GM12878 (cell line): ENCODE results near the gene SSBP2.

Source experiments
- CTCF ChIP-seq, 3 experiments: IDR thresholded peaks in 2 of 3; conservative IDR thresholded peaks in 1 of 3; 2 replicates each; pipeline ENCODE4 v1.5.1; 2011; ENCODE audit warnings: low read depth in 3 of 3, low read length in 3 of 3, mild to moderate bottlenecking in 3 of 3, control low read depth in 2 of 3, moderate library complexity in 2 of 3, inconsistent platforms in 1 of 3, mixed read lengths in 1 of 3; ENCODE audit not compliant: control insufficient read depth in 2 of 3, insufficient read depth in 1 of 3; ENCODE audit errors: extremely low read depth in 1 of 3
- CUX1 ChIP-seq: IDR thresholded peaks from 2 replicates; pipeline ENCODE4 v1.6.1; 2012; ENCODE audit warnings: improper control_type of control experiment, low read depth, low read length; ENCODE audit not compliant: insufficient replicate concordance
- POLR2A ChIP-seq: IDR thresholded peaks from 2 replicates; pipeline ENCODE4 v1.6.1; 2011; ENCODE audit warnings: low read depth, mild to moderate bottlenecking, low read length
- ZSCAN29 ChIP-seq: fragments of 450-650 bp; IDR thresholded peaks from 2 replicates; pipeline ENCODE4 v1.6.1; 2017; ENCODE audit warnings: mild to moderate bottlenecking, moderate library complexity

GRCh38 chr5:81675420-81675819 is 75.5 kb downstream of the SSBP2 start:
- no peak for TF ChIP-seq CTCF (IDR thresholded peaks at IDR 0.05 in 2 of 3, conservative IDR thresholded peaks at IDR 0.05 in 1 of 3; ENCODE audit: control insufficient read depth in 2 of 3, extremely low read depth in 1 of 3, insufficient read depth in 1 of 3, low read depth in 3 of 3, low read length in 3 of 3)
- no peak for TF ChIP-seq ZSCAN29
- TF ChIP-seq CUX1 = no peak
- no peak for TF ChIP-seq POLR2A
